GM20000 (cell line): ENCODE results near the gene RBL2.

Source experiments
- DNase-seq: peaks from one replicate; pipeline ENCODE4 v3.0.0; 2012; ENCODE audit warnings: low spot score
- CTCF ChIP-seq: IDR thresholded peaks from 2 replicates; pipeline ENCODE4 v1.5.1; 2012; ENCODE audit warnings: mild to moderate bottlenecking, control low read depth; ENCODE audit errors: extremely low read depth, missing control alignments

Gene RBL2

DNA sequence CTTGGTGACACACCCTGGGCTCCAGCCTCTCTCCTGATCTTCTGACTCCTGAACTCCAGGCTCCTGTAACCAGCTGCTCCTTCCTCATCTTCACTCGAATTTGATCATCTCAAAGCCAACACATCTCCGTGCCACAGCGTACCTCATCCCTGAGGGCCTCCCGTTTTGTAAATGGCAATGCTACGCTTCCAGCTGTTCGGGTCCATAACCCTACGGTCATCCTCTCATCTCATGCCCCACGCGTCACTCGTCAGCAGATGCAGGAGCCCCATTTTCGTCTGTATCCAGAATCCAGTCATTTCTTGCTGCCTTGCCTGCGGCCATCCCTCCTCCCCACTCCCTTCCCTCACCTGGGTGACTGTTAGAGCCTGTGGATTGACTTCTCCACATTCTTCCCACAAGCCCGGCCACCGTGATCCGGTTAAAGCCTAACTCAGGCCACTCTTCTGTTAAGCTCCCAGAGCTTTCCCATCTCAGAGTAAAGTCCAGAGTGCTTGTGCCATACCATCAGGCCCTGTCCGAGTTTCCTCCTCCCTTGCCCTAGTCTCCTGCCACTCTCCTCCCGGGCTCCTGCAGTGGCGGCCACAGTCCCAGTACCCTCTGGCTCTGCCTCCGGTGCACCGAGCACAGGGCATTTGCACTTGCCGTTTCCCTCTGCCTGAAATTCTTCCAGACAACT lies 89.0 kb downstream of the RBL2 start:
- no peak for DNase-seq
- TF ChIP-seq CTCF: no peak

DNA sequence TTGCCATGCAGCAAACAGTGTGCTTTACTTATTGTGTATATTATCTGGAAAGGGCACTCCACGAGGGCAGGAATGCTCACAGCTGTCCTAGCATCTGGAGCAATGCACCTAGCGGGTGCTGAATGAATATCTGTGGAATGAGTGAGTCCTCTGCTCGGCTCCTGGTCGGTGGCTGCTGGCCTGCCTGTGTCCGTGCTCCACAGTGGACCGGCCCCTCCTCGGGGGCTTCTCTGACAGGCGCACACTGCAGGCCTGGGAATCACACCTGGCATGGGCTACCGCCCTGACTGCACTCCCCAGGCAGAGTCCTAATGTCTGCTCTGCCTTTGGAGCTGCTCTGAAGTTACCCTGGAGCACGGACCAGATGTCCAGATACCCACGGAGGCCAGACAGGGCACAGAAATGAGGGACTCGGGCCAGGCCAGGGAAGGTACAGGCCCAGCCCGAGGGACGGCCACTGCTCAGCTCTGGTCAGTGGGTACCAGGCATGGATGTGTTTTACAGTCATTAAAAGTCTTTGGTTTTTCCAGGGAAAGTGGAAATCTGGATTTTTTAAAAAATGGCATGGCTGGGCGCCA lies 89.8 kb downstream of the RBL2 start:
- TF ChIP-seq CTCF: no peak

DNA sequence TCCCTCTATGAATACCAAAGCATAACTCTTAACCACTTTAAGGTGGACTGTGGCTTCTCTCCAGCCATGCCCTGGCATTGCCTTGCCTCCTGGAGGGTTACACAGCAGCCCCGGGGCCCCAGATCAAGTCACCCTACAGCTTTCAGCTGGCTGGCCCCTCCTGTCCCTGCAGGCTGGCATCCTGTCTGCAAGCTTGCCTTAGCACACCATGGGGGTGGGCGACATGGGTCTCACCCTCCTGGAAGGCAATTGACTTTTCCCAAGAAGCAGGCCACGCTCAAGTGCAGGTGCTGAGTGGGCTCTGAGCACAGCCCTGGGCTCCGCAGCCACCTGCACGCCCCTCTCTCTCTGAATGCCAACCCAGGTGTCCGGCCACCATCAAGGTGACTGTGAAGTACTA lies 94.5 kb downstream of the RBL2 start:
- no peak for TF ChIP-seq CTCF
- no peak for DNase-seq

More for the DNA sequence above, 89.8 kb downstream of the RBL2 start:
- no peak for DNase-seq

GRCh38 chr16:53529513-53529912 lies 95.2 kb downstream of the RBL2 start:
- no peak for TF ChIP-seq CTCF
- DNase-seq: no peak

DNA sequence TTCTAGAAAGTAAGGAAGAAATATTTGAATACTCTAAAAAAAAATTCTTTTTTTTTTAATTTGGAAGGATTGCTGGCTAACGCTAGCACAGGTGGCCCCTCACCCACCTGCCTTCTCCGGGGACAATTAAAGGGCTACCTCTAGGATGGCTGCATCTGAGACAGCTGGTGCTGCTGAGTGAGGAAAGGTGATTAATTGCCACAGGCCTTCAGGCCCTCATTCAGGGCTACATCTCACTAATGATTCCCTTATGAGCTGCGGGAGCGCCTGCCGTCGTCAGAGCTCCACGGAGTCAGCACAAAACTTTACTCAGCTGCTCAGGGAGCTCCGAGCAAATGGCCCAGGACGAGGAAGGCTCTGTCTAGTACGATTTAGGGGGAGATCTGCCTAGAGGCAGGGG lies 95.8 kb downstream of the RBL2 start:
- no peak for DNase-seq
- no peak for TF ChIP-seq CTCF

- DNase-seq: no peak
- no peak for TF ChIP-seq CTCF
Measured at GRCh38 chr16:53530741-53531140, 96.5 kb downstream of the RBL2 start.

GRCh38 chr16:53534206-53534605 lies 99.9 kb downstream of the RBL2 start:
- DNase-seq: no peak
- no peak for TF ChIP-seq CTCF
